ENCODE results near the gene MX1.

MX1 gene

GRCh38 chr21:41482301-41482700 lies 56.3 kb downstream of the MX1 start:
- H2BK15ac ChIP-seq (ENCODE audit: low read depth, poor library complexity, severe bottlenecking) = no peak overlapping the region
- H3K4me1 ChIP-seq (ENCODE audit: control insufficient read depth, insufficient read depth, low read depth, low read length) = peaks cover 16% of the 10 kb centered on the region
- H2BK5ac ChIP-seq (ENCODE audit: low read depth, low read length, poor library complexity, severe bottlenecking) = no peak overlapping the region
- no peak overlapping the region for H3K18ac ChIP-seq (ENCODE audit: low read depth in 1 of 2, low read length in 2 of 2)
- H3K79me1 ChIP-seq (replicated peaks; ENCODE audit: low read length, poor library complexity, severe bottlenecking) = no peaks in the 10 kb centered on the region
- H2BK12ac ChIP-seq (ENCODE audit: low read length in 2 of 2) = no peak overlapping the region
- no peak overlapping the region for H2AK5ac ChIP-seq (ENCODE audit: low read length, severe bottlenecking)
- no peak overlapping the region for H3K9ac ChIP-seq (ENCODE audit: low read length)
- WGBS = 36% methylated on average over 6 of the region's 6 CpGs
- H3K4me2 ChIP-seq (ENCODE audit: low read length, poor library complexity, severe bottlenecking) = no peak overlapping the region
- H3K27ac ChIP-seq (ENCODE audit: low read length, poor library complexity, severe bottlenecking) = no peak overlapping the region
- H3K27me3 ChIP-seq (ENCODE audit: control insufficient read depth in 1 of 2, insufficient read depth in 1 of 2, low read length in 2 of 2) = peaks cover 0 to 30% of the 10 kb centered on the region in 2 experiments
- peak; percentile 77 for DNase-seq
- H2AFZ ChIP-seq (ENCODE audit: low read depth, low read length) = no peak overlapping the region
- H3K9me3 ChIP-seq (ENCODE audit: control insufficient read depth, low read length) = no peaks in the 10 kb centered on the region
- H4K91ac ChIP-seq (ENCODE audit: low read length) = no peak overlapping the region
- H4K8ac ChIP-seq (ENCODE audit: low read length) = no peak overlapping the region
- no peak overlapping the region for H2BK120ac ChIP-seq (ENCODE audit: low read depth, low read length)
- H3K23ac ChIP-seq (ENCODE audit: low read length in 2 of 2) = no peak overlapping the region
- no peak overlapping the region for H3K14ac ChIP-seq (ENCODE audit: low read length in 2 of 2)
- H3K36me3 ChIP-seq (ENCODE audit: control insufficient read depth in 1 of 2, insufficient read depth in 2 of 2, low read depth in 1 of 2, low read length in 2 of 2) = no peaks in the 10 kb centered on the region
- H3K4ac ChIP-seq (ENCODE audit: low read depth in 1 of 2, low read length in 2 of 2) = no peak overlapping the region
- H3K4me3 ChIP-seq (ENCODE audit: insufficient read depth in 1 of 2, low read depth in 1 of 2, low read length in 2 of 2) = no peak overlapping the region

- Histone ChIP-seq H2BK12ac (ENCODE audit: low read length in 2 of 2) (peak overlapping the region in 1 of 2 experiments; percentile 38), H2BK120ac (ENCODE audit: low read depth, low read length) (no peak overlapping the region), H3K4me2 (ENCODE audit: low read length, poor library complexity, severe bottlenecking) (no peak overlapping the region), H3K4me3 (ENCODE audit: insufficient read depth in 1 of 2, low read depth in 1 of 2, low read length in 2 of 2) (no peak overlapping the region), H3K14ac (ENCODE audit: low read length in 2 of 2) (no peak overlapping the region), H3K9ac (ENCODE audit: low read length) (no peak overlapping the region), H2BK15ac (ENCODE audit: low read depth, poor library complexity, severe bottlenecking) (no peak overlapping the region), H3K4ac (ENCODE audit: low read depth in 1 of 2, low read length in 2 of 2) (no peak overlapping the region), H3K9me3 (ENCODE audit: control insufficient read depth, low read length) (no peaks in the 10 kb centered on the region), H3K27ac (ENCODE audit: low read length, poor library complexity, severe bottlenecking) (no peak overlapping the region), H3K23ac (ENCODE audit: low read length in 2 of 2) (no peak overlapping the region), H3K79me1 (replicated peaks; ENCODE audit: low read length, poor library complexity, severe bottlenecking) (no peaks in the 10 kb centered on the region), H4K8ac (ENCODE audit: low read length) (no peak overlapping the region), H2BK5ac (ENCODE audit: low read depth, low read length, poor library complexity, severe bottlenecking) (no peak overlapping the region), H3K36me3 (ENCODE audit: control insufficient read depth in 1 of 2, insufficient read depth in 2 of 2, low read depth in 1 of 2, low read length in 2 of 2) (no peaks in the 10 kb centered on the region), H2AK5ac (ENCODE audit: low read length, severe bottlenecking) (no peak overlapping the region), H4K91ac (ENCODE audit: low read length) (no peak overlapping the region), H3K18ac (ENCODE audit: low read depth in 1 of 2, low read length in 2 of 2) (no peak overlapping the region), H3K27me3 (ENCODE audit: control insufficient read depth in 1 of 2, insufficient read depth in 1 of 2, low read length in 2 of 2) (peaks cover 0 to 23% of the 10 kb centered on the region in 2 experiments), H2AFZ (ENCODE audit: low read depth, low read length) (no peak overlapping the region), H3K4me1 (ENCODE audit: control insufficient read depth, insufficient read depth, low read depth, low read length) (peaks cover 13% of the 10 kb centered on the region)
- no peak for DNase-seq
- 96% methylated on average over 5 of the region's 6 CpGs for WGBS
Observed at GRCh38 chr21:41482980-41483379, 56.9 kb downstream of the MX1 start.

- Histone ChIP-seq H2AK5ac (ENCODE audit: low read length, severe bottlenecking) (no peak overlapping the region), H3K4me1 (ENCODE audit: control insufficient read depth, insufficient read depth, low read depth, low read length) (peaks cover 10% of the 10 kb centered on the region), H3K4me2 (ENCODE audit: low read length, poor library complexity, severe bottlenecking) (no peak overlapping the region), H3K27me3 (ENCODE audit: control insufficient read depth in 1 of 2, insufficient read depth in 1 of 2, low read length in 2 of 2) (peaks cover 0 to 19% of the 10 kb centered on the region in 2 experiments), H2BK12ac (ENCODE audit: low read length in 2 of 2) (no peak overlapping the region), H3K4ac (ENCODE audit: low read depth in 1 of 2, low read length in 2 of 2) (no peak overlapping the region), H3K9ac (ENCODE audit: low read length) (no peak overlapping the region), H3K23ac (ENCODE audit: low read length in 2 of 2) (no peak overlapping the region), H3K79me1 (replicated peaks; ENCODE audit: low read length, poor library complexity, severe bottlenecking) (no peaks in the 10 kb centered on the region), H2BK15ac (ENCODE audit: low read depth, poor library complexity, severe bottlenecking) (no peak overlapping the region), H4K91ac (ENCODE audit: low read length) (no peak overlapping the region), H2AFZ (ENCODE audit: low read depth, low read length) (no peak overlapping the region), H2BK120ac (ENCODE audit: low read depth, low read length) (no peak overlapping the region), H4K8ac (ENCODE audit: low read length) (no peak overlapping the region), H2BK5ac (ENCODE audit: low read depth, low read length, poor library complexity, severe bottlenecking) (no peak overlapping the region), H3K14ac (ENCODE audit: low read length in 2 of 2) (no peak overlapping the region), H3K4me3 (ENCODE audit: insufficient read depth in 1 of 2, low read depth in 1 of 2, low read length in 2 of 2) (no peak overlapping the region), H3K18ac (ENCODE audit: low read depth in 1 of 2, low read length in 2 of 2) (no peak overlapping the region), H3K36me3 (ENCODE audit: control insufficient read depth in 1 of 2, insufficient read depth in 2 of 2, low read depth in 1 of 2, low read length in 2 of 2) (no peaks in the 10 kb centered on the region), H3K27ac (ENCODE audit: low read length, poor library complexity, severe bottlenecking) (no peak overlapping the region), H3K9me3 (ENCODE audit: control insufficient read depth, low read length) (no peaks in the 10 kb centered on the region)
- DNase-seq = no peak
- 87% methylated on average over 2 of the region's 12 CpGs for WGBS
Observed at GRCh38 chr21:41483415-41483814, 57.4 kb downstream of the MX1 start.

- Histone ChIP-seq H3K4me3 (ENCODE audit: insufficient read depth in 1 of 2, low read depth in 1 of 2, low read length in 2 of 2) (no peak overlapping the region), H2BK12ac (ENCODE audit: low read length in 2 of 2) (peak overlapping the region in 1 of 2 experiments; percentile 75), H4K8ac (ENCODE audit: low read length) (no peak overlapping the region), H3K79me1 (replicated peaks; ENCODE audit: low read length, poor library complexity, severe bottlenecking) (no peaks in the 10 kb centered on the region), H3K4ac (ENCODE audit: low read depth in 1 of 2, low read length in 2 of 2) (no peak overlapping the region), H2BK5ac (ENCODE audit: low read depth, low read length, poor library complexity, severe bottlenecking) (no peak overlapping the region), H3K4me1 (ENCODE audit: control insufficient read depth, insufficient read depth, low read depth, low read length) (peaks cover 10% of the 10 kb centered on the region), H2BK120ac (ENCODE audit: low read depth, low read length) (no peak overlapping the region), H3K4me2 (ENCODE audit: low read length, poor library complexity, severe bottlenecking) (no peak overlapping the region), H3K36me3 (ENCODE audit: control insufficient read depth in 1 of 2, insufficient read depth in 2 of 2, low read depth in 1 of 2, low read length in 2 of 2) (no peaks in the 10 kb centered on the region), H2BK15ac (ENCODE audit: low read depth, poor library complexity, severe bottlenecking) (no peak overlapping the region), H3K23ac (ENCODE audit: low read length in 2 of 2) (no peak overlapping the region), H3K27me3 (ENCODE audit: control insufficient read depth in 1 of 2, insufficient read depth in 1 of 2, low read length in 2 of 2) (peaks cover 0 to 16% of the 10 kb centered on the region in 2 experiments), H3K9me3 (ENCODE audit: control insufficient read depth, low read length) (no peaks in the 10 kb centered on the region), H3K27ac (ENCODE audit: low read length, poor library complexity, severe bottlenecking) (no peak overlapping the region), H4K91ac (ENCODE audit: low read length) (no peak overlapping the region), H3K9ac (ENCODE audit: low read length) (no peak overlapping the region), H3K14ac (ENCODE audit: low read length in 2 of 2) (no peak overlapping the region), H2AFZ (ENCODE audit: low read depth, low read length) (no peak overlapping the region), H2AK5ac (ENCODE audit: low read length, severe bottlenecking) (no peak overlapping the region), H3K18ac (ENCODE audit: low read depth in 1 of 2, low read length in 2 of 2) (no peak overlapping the region)
- WGBS = 86% methylated on average over 3 of the region's 4 CpGs
- no peak for DNase-seq
Observed at GRCh38 chr21:41483973-41484372, 57.9 kb downstream of the MX1 start.

Measured in mesenchymal stem cell (in vitro differentiated cells and primary cell).